HG03045 (cell line): Measurements from ENCODE around the gene NEXMIF.
"Not testable (repeated sequence)": the region's sequence is repeated elsewhere in the genome, so short reads cannot be mapped to it uniquely, and the experiment has no call there.

Experiments
- ATAC-seq: cut with Tn5 transposase; IDR thresholded peaks from one replicate; pipeline ENCODE4 v1.9.1; 2021; ENCODE audit warnings: mild to moderate bottlenecking, moderate library complexity; ENCODE audit not compliant: unreplicated experiment

NEXMIF gene

GRCh38 chrX:74797338-74797887, 127.8 kb downstream of the NEXMIF start:
- no peak for ATAC-seq

DNA sequence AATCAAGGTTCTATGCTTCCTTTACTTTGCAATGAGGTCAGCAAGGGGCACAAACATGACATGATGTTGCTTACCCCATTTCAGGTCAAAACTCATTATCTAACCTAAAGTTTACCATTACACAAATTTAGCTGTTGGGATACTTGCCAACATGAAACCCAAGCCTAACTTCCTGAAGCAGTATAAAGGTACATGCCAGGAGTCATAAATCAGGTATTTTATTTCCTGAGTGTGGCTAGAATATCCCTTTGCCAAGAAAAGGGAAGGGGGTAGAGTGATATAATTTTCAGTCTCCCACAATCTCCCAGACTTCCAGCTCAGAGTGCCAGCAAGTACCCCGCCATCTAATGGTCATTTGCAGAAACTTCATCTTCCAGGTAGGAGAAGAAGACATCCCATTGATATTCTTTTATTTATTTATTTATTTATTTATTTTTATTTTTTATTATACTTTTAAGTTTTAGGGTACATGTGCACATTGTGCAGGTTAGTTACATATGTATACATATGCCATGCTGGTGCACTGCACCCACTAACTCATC, 136.6 kb downstream of the NEXMIF start:
- no peak for ATAC-seq

DNA sequence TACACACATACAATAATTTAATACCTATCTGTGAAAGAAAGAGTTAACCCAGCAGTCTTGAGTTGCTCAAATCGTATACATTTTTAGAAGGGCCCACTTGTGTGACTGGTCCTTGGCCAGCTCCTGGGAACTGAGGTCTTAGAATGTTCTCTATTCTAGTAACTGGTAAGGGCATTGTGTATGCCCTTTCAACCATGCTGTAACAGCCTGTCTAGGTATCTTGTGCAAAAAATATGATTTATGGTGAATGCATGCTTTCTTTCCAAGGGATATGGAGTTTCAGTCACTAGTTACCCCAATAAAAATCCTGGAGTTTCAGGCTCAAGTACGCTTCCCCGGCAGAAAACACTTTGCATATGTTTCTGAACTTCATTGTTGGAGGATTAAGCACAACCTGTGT, 140.6 kb downstream of the NEXMIF start:
- ATAC-seq = no peak

GRCh38 chrX:74781507-74782034, 143.7 kb downstream of the NEXMIF start:
- ATAC-seq = no peak

GRCh38 chrX:74779175-74779574, 146.1 kb downstream of the NEXMIF start:
- no peak for ATAC-seq

DNA sequence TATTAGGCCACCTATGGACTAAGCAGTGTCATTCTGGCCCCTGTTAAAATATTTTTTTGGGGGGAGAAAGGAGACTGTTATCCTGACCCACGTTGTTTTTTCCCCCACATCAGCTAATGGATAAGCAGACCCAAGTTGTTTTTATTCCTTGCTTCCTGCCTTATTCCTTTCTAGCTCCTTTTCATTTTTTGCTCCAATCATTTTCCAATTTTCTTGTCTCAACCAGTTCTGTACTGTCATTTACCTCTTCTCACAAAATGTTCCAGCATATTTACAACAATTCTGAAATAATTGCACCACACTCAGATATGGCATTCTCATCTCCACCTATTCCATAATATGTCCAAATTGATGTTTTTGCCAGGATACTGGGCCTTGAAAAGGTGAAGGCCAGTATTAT, 150.3 kb downstream of the NEXMIF start:
- ATAC-seq = no peak

DNA sequence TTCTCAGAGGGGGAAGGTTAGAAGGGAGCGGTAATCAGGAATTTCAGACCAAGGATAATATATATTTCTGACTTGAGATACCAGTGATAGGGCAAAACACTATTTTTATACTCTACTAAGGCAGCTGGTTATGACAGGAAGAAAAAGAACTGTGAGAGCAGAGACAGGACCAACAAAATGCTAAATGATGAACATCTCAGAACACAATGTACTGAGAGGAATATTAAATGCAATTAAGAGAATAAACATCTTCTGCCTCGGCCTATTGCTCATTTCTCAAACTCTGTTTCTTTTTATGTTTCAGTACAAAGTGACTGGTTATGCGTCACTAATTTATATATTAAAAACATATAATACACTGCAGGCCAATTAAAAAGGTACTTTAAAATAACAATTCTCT, 188.8 kb downstream of the NEXMIF start:
- no peak for ATAC-seq

- no peak for ATAC-seq
Measured at GRCh38 chrX:74705269-74705668, 220.0 kb downstream of the NEXMIF start.

DNA sequence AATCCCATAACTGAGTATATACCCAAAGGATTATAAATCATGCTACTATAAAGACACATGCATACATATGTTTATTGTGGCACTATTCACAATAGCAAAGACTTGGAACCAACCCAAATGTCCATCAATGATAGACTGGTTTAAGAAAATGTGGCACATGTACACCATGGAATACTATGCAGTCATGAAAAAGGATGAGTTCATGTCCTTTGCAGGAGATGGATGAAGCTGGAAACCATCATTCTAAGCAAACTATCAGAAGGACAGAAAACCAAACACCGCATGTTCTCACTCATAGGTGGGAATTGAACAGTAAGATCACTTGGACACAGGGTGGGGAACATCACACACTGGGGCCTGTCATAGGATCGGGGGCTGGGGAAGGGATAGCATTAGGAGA, 223.9 kb downstream of the NEXMIF start:
- ATAC-seq = not testable (repeated sequence)

DNA sequence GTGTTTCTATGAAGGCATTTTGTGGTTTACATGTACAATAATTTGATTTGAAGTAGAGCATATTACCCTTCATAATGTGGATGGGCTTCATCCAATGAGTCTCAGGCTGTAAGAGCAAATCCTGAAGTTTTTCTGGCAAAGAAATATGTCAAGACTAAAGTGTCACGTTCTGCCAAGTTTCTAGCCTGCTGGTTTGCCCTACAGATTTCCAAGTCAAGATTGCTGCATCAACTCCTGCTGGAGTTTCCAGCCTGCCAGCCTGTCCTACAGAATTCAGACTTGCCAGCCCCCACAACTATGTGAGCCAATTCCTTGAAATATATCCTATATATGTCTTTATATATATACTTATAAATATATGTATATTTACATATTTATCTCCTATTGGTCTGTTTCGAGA, 240.8 kb downstream of the NEXMIF start:
- ATAC-seq = no peak
